Heart left ventricle (tissue), 13 donors: ENCODE data around the gene SUGCT.
"Not testable (repeated sequence)": the region's sequence is repeated elsewhere in the genome, so short reads cannot be mapped to it uniquely, and the experiment has no call there.

Experiments
- CTCF ChIP-seq, 12 donors: fragments of 200-600 bp; sonication (generic) in 4 of 12; IDR thresholded peaks; one replicate each; pipeline versions ENCODE4 v1.5.0 to v1.8.0; 2018 to 2022; ENCODE audit warnings: antibody characterized with exemption in 12 of 12, mild to moderate bottlenecking in 5 of 12
- POLR2A ChIP-seq, 2 donors: fragments of 450-650 bp; IDR thresholded peaks; one replicate each; pipeline ENCODE4 v1.6.1; 2017; ENCODE audit warnings: antibody characterized with exemption in 2 of 2, mild to moderate bottlenecking in 2 of 2, moderate library complexity in 2 of 2
- donor health status: ischemic (EF 13 %, LVEDD 7.1; RV severe dilation, severe dysfunction).
- donor health status: DM: no; HTN: yes; CAD: no.
- donor health status: DM: no; HTN: no; CAD: no.
- donor health status: ischemic (EF 25% LVEDD 6.9; RV normal size, moderate dysfunction).
- donor health status: ischemic (EF 25% LVEDD 5.7; RV mildly dilated, moderate dysfunction).
- donor health status: ischemic (EF 35%, LVEDD 5.7; RV mildly dilated, moderate dysfunction).
- donor health status: nonischemic (EF 11% LVEDD 7.7; RV severe dilation, severe dysfunction).
- donor health status: DM: yes; HTN: yes; CAD: no.
- donor health status: PGD.
- donor health status: ischemic (EF 29% LVEDD 5.4; RV normal size, mild dysfunction).
- donor health status: nonischemic (EF 23%, LVEDD 6.1; RV moderate dilation, normal function).

GRCh38 chr7:40168266-40168665 is 33.5 kb downstream of the SUGCT start:
- not testable (repeated sequence) for TF ChIP-seq CTCF, POLR2A (IDR thresholded peaks at IDR 0.05)
